Skeletal muscle cell (primary cell): Measurements from ENCODE around the gene MMP3.
A peak's percentile ranks its signal among the peaks of the same experiment; 100 is the strongest.

Experiments used
- DNase-seq: peaks from one replicate; pipeline ENCODE4 v3.0.0-alpha.2; 2010; ENCODE audit warnings: low read depth
- H3K4me3 ChIP-seq: 2 replicates; pipeline ENCODE4 v1.5.1; 2011; ENCODE audit warnings: low read depth, mild to moderate bottlenecking, control low read depth, low read length, moderate library complexity

Gene MMP3

GRCh38 chr11:102798012-102798746, 45.2 kb downstream of the MMP3 start, which contains the start of gene MMP1:
Gene MMP1 (minus strand): TSS chr11:102798160. CDS start chr11:102798092, 68 bp downstream.
- H3K4me3 ChIP-seq, result no peak within 1 kb of the TSS
- DNase-seq, result peak; percentile 26

GRCh38 chr11:102794382-102794781, 49.0 kb downstream of the MMP3 start:
- DNase-seq, result no peak
- no peak overlapping the region for H3K4me3 ChIP-seq

DNA sequence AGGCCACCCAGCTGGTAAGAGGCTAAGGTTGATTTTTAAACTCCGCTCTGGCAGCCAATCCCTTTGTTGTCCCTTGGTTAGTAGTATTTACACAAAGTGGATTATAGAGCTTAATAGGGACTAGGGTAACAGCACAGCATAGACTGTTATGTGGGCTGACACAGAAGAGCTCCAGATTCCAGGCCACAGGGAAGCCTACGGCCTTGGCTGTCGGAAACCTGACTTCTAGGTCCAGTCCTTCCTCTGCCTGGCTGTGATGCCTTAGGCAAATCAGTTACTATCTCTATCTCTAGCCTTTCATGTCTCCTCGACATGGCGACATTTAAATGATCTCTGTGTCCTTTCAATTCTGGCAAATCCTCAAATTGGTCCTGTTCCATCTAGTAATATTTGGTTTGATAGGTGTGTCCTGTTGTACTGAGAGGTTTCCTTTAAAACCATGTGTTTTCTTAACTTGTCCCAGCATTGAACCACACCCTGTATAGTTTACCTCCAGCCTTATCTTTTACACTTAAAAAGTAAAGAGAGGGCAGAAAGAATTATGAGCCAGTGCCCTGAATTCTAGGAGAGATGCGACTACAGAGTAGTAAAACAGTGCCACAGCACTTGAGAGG, 49.6 kb downstream of the MMP3 start:
- no peak for DNase-seq
- H3K4me3 ChIP-seq, result no peak overlapping the region

DNA sequence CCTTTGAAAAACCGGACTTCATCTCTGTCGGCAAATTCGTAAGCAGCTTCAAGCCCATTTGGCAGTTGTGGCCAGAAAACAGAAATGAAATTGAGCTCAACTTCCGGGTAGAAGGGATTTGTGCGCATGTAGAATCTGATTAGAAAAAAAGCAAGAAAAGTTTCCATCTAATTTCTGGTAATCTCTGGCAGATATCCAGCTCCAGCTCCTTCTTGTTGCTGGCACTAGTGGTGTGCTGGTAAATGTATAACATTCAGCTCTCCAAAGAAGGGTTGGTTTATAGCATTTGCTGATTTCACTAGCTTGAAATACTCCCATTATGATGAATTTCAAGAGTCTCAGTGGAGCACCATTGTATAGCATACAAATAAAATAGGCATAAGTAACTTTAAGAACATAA, 50.8 kb downstream of the MMP3 start:
- DNase-seq, result no peak
- H3K4me3 ChIP-seq, result no peak overlapping the region

DNA sequence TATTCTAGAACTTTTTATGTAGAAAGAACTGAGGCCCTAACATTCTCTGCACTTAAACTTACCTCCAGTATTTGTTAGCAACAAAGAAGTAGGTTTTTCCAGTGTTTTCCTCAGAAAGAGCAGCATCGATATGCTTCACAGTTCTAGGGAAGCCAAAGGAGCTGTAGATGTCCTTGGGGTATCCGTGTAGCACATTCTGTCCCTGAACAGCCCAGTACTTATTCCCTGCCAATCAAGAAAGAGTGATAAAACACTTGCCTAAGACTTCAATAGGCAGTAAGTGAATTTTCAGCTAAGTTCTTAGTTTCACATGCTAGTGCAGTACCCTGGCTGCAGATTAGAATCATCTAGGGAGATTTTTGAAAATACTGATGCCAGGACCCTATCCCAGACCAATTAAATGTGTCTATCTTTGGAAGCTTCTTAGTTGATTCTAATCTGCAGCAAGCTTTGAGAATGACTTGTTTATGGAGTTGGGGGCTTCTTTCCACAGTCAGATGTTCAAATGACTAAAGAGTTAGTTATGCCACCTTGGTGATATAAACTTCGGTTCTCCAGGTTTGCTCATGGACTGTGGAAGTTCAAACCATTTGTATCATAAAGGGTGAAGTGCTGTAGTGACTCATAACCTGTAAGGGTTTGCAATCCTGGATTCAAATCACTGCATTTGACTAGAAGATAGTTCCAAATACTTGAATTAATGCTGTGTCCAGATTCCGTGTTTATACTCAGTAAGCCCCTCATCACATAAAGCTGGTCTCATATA, 52.0 kb downstream of the MMP3 start:
- no peak for DNase-seq
- H3K4me3 ChIP-seq, result no peak overlapping the region

DNA sequence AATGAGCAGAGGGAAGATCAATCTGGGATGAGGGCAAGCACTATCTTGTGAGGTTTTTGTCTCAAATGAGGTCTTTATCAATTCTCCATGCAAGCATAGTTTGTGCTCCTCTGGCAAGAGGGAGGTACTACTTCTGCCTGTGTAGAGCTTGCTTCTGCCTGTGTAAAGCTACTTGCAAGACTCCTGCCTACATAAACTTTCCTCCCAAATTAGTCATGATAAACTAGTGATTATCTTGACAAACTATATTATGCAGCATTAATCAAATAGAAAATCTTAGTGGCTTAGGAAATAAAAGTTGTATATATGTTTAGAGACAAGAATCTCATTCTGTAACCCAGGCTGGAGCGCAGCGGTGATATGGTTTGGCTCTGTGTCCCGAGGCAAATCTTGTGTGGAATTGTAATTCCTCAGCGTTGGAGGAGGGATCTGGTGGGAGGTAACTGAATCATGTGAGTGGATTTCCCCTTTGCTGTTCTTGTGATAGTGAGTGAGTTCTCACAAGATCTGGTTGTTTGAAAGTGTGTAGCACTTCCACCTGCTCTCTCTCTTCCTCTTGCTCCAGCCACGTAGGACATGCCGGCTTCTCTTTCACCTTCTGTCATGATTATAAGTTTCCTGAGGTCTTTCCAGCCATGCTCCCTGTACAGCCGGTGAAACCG, 54.9 kb downstream of the MMP3 start:
- DNase-seq, result no peak
- H3K4me3 ChIP-seq, result no peak overlapping the region
